GM21717 (cell line): ENCODE results near the gene DCAF17.
A peak's percentile ranks its signal among the peaks of the same experiment; 100 is the strongest.

Source experiments
- ATAC-seq: cut with Tn5 transposase; IDR thresholded peaks from one replicate; pipeline ENCODE4 v1.9.1; 2021; ENCODE audit warnings: mild to moderate bottlenecking, moderate library complexity; ENCODE audit not compliant: unreplicated experiment

Gene DCAF17, protein sequence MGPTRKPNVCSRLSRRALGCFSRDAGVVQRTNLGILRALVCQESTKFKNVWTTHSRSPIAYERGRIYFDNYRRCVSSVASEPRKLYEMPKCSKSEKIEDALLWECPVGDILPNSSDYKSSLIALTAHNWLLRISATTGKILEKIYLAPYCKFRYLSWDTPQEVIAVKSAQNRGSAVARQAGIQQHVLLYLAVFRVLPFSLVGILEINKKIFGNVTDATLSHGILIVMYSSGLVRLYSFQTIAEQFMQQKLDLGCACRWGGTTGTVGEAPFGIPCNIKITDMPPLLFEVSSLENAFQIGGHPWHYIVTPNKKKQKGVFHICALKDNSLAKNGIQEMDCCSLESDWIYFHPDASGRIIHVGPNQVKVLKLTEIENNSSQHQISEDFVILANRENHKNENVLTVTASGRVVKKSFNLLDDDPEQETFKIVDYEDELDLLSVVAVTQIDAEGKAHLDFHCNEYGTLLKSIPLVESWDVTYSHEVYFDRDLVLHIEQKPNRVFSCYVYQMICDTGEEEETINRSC

DNA sequence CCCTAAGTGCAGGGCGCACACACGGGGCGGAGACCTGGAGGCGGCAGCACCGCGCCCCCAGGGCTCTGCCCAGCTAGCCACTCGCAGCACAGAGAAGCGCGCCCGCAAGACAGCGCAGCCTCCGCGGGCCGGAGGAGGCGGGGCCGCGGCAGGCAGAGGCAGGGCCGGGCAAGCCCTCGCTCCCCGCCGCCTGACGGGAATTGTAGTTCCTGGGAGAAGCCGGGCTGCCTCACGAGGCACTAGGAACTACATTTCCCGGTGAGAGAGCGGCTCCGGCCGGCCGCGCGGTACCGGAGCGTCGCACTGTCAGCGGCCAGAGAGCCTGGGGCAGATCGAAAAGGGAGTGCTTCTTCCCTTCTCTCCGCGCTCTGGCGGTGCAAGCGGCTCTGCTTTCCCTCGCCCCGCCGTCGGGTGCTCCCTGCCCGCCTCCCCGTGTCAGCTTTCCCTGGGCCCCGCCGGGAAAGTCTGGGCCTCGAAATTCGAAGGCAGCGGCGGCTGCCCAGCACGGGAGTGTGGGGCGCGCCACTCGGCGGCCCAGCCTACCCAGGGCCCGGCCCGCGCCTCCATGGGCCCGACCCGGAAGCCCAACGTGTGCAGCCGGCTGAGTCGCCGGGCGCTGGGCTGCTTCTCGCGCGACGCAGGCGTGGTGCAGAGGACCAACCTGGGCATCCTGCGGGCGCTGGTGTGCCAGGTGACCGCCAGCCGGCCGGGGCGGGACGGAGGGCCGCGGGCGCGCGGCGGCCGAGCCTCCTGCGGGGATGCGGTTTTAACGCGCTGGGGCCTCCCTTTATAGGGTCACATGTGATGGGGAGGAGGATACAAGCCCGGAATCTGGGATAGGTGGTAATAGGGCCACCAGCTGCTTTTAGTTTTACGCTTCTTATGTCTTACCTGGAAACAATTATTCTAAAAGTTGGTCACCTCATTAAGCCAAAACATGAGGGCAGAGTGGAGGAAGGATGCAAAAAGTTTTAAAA is at the start of gene DCAF17:
Gene DCAF17, plus strand, starts transcription at position 214 of the 977 bp plus-strand sequence. Its CDS starts 352 bp downstream, at position 566.
- peak; percentile 92 for ATAC-seq

DNA sequence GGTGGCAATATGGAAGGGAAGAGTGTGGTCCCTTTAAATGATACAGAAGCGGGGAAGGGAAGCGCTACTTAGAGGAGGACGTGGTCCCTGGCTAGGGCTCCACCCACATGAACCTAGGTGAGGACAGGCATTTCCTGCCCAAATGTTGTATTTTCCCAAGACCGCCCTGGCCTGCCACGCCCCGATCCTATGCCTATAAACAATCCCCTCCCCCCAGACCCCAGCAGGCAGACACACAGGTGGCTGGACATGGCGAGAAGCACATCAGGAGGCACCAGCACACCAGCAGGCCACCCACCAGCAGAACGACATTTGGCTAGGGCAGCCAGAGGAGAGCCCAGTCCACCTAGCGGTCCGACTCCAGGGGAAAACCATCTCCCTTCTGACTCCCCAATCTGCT is 47.4 kb upstream of the DCAF17 start:
- ATAC-seq: no peak

DNA sequence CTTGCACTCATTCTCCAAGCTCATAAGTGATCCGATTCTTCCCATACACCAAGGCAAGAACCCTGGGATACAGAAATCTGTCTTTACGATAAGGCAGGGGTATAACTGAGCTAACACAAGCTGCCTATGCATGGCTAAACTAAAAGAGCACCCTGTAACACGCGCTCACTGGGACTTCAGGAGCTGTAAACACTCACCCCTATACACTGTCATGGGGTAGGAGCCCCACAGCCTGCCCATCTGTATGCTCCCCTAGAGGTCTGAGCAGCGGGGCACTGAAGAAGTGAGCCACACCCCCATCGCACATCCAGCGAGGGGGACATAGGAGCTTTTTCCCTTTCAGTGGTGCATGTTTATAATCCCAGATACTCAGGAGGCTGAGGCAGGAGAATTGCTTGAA is 47.0 kb upstream of the DCAF17 start:
- no peak for ATAC-seq

DNA sequence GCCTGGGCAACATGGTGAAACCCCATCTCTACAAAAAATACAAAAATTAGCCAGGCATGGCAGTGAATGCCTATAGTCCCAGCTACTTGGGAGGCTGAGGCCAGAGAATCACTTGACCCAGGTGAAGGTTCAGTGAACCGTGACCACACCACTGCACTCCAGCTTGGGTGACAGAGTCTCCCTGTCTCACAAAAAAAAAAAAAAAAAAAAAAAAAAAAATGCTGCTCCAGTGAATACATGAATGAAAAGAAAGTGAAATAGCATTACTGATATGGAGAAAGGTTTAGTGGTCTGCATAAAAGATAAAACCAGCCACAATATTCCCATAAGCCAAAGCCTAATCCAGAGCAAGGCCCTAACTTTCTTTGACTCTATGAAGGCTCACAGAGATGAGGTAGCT is 44.7 kb upstream of the DCAF17 start:
- ATAC-seq: no peak

DNA sequence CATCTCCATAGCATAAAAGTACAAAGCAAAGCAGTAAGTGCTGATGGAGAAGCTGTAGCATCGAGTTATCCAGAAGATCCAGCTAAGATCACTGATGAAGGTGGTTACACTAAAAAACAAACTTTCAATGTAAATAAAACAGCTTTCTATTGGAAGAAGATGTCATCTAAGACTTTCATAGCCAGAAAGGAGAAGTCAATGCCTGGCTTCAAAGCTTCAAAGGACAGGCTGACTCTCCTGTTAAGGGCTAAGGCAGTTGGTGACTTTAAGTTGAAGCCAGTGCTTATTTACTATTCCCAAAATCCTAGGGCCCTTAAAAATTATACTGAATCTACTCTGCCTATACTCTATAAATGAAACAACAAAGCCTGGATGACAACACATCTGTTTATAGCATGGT is 44.2 kb upstream of the DCAF17 start:
- no peak for ATAC-seq

DNA sequence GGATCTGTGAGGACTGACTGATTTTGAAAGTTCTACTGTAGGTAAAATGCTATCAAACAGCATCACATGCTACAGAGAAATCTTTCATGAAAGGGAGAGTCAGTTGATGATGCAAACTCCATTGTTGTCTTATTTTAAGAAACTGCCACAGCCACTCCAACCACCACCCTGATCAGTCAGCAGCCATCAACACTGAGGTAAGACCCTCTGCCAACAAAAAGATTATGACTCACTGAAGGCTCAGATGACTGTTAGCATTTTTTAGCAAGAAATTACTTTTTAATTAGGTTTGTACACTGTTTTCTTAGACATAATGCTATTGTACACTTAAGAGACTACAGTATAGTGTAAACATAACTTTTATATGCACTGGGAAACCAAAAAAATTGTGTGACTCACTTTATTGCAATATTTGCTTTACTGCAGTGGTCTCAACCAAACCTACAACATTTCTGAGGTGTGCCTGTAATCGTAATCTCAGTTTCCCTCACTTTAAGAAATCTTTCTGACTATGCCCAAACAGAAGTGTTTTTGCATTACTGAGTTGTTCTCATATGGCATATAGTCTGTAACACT is 43.0 kb upstream of the DCAF17 start:
- no peak for ATAC-seq

DNA sequence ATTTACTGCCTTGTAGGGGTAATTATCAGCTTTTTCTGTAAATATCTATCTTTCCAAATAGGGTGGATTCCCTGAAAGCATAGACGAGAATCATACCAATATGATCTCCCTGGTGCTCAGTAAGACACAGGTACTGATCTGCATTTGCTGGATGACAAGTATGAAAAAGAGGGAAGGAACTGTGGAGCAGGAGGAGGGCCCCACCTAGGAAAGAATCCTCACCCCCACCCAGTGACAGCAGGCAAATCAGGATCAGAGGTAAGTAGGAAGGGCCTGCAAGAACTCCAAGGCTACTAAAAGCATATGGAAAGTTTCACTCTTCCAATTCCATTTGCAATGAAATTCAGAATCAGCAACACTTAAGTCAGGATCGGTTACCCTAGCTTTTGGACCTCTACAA is 42.5 kb upstream of the DCAF17 start:
- no peak for ATAC-seq

DNA sequence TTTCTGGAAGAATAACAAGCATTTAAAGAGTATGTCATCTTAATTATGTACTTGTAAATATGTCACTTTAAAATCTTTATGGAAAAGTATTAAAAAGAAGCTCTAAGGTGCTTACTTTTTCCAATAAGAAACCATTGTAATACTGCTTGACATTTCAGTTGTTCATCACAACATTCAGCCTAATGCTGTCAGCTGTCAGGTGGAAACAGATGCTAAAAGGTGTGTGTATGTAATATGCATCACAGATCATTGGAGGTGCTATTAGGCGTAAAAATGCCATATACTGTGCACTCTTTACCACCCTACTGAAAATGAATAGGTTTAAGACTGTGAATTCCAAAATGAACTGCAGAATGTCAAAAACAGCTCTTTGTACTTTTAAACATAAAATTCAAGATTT is 40.5 kb upstream of the DCAF17 start:
- ATAC-seq: no peak

DNA sequence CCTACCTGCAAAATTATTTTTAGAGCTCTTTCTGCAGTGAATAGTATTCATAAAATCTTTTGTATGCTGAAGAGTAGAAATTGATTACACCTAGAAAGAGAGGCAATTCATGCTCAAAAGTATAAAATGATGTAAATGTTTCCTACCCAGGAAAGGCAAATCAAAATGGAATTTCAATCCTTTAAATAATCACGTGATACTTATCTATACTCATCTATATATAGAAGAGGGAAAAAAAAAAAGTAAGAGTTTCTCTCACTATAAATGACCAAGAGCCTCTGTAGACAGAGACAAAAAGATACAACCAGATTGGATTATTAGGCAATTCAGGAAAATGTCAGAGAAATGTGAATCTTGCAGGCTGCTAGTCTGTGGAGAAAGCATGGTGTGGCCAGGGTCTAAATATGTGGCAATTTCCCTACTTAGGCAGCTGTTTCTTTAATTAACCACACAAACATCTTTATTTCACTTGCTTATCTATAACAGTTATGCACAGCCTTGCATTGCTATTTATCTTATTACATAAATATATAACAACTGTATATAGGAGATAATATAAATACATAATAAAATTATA is 39.8 kb upstream of the DCAF17 start:
- no peak for ATAC-seq

DNA sequence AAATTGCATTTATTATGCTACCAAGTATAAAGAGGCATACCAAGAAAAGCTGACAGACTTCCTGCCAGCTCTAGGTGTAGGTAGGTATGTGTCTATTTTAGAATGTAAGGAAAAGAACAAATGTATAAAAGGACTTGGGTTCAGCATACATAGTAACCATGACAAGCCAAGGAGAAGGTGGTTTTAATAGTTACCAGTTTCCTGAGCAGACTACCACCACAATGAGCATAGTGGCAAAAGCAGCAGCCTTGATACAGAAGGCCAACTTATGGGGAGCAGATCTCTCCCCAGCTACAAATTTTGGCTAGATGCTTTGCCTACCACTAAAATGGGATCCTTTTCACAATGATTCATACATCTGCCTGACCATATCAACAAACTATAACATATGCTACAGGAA is 34.7 kb upstream of the DCAF17 start:
- ATAC-seq: no peak

DNA sequence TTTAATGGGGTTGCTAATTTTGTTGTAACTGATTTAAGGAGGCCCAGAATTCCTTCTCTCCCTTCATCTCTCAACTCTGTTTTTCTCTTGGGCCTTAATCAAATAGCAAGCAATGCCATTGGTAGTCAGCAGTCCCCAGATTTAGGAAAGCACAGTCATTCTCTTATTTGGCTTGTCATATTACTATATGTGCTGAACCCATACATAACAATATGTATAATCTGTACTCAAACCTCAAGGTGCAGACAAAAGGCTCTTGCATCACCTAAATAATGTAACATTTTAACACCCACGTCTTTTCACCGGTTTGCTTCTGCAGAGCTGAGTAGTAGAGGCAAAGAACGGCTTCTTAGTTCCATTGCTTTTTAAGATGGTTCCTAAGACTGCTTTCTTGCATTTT is 33.6 kb upstream of the DCAF17 start:
- ATAC-seq: no peak

DNA sequence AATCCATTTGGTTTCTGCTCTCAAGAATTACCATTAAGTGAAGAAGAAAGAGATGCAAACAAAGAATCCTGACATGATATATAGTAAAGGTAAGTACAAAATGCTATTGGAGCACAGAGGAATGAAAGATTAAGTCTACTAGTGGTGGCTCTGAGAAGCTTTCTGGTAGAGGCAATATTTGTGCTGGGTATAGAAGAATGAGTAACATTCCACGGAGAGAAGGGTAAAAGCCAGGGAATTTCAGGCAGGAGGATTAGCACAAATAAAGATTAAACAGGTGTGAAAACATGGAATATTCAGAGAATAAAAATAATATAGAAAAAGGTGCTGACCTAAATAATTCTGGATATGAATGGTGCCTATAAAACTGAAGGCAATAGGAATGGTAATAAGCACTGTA is 32.1 kb upstream of the DCAF17 start:
- no peak for ATAC-seq

DNA sequence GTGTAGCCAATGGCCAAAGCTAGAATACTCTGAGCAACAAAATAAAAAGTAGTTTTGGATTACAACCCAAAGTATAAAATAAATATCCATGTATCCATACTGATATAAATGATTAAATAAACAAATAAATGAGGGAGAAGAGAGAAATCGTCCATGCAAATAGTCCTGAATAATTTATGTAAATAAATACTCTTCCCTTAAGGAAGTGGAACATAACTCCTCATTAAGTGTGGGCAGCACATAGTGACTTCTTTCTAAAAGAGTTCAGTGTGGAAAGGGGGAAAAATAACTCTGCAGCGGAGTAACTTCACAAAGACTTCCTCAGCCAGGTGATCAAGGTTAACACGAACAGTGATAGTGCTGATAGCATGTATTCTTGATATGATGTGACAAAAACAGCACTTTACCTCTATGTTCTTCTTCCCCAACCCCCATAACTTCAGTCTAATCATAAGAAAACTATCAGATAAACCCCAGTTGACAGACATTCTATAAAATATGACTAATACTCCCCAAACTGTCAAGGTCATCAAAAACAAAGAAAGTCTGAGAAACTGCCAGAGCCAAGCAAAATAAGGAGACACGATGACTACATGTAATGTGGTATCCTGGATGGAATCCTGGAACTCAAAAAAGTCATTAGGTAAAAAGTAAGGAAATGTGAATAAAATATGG is 31.0 kb upstream of the DCAF17 start:
- ATAC-seq: no peak

DNA sequence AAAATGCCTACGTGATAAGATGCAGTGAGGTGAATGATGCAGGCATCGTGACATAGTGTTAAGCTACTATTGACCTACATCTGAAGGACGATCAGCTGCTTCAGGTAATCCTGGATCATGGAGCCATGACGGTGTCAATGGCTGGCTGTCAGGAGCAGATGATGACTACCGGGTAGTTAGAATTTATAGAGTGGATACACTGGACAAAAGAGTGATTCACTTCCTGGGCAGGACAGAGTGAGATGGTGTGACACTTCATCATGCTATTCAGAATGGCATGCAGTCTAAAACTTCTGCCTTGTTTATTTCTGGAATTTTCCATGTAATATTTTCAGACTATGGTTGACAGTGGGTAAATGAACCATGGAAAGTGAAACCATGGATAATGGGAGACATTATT is 29.8 kb upstream of the DCAF17 start:
- no peak for ATAC-seq

DNA sequence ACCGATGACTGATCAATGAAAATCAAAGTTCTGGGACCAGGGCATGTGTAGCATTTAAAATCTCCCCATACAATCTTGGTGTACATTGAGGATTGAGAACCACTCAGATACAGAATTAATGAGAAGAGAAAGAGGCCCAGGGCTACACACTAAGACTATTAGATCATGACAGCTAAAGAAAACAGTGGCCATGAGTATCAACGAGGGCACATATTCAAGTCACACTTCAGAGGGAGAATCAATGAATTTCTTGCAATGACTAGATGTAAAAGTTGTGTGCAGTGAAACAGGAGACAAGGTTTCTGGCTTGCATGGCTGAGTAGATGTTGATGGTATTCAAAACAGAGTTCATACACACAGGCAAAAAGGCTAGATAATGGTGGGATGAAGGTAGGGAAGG is 29.3 kb upstream of the DCAF17 start:
- ATAC-seq: no peak

DNA sequence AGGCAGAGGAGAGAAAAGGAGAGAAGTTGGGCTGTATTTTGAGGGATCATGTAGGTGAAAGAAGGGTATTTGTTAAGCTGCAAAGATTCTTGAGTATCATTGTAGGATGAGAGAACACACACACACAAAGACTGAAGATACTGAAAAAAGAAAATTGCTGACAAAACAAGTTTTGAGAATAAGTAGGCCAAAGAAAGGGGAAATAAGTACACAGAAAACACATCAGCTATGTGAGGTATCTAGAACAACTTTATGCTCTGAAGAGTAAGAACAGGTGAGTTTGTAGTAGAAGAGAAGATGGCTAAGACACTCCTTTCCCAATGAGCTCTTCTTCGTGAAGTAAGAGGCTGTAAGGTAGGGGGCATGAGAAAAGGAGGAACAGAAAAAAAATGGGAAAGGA is 28.5 kb upstream of the DCAF17 start:
- ATAC-seq: no peak

DNA sequence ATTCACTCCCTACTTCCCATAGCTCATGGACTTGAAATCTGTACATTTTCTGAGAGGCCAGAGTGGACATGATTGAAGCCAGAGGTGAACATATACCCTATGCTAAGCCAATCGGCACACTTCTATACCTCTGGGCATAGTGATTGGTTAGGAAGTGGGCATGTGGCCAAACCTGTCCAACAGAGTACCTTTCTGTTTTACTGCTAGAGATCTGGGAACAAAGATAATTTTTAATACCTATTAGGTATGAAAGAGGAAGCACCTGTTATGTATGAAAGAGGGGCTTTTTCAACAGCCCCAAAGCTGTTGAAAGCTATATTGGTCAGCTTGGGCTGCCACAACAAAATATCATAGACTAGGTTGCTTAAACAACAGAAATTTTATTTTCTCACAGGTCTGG is 28.0 kb upstream of the DCAF17 start:
- peak; percentile 42 for ATAC-seq

DNA sequence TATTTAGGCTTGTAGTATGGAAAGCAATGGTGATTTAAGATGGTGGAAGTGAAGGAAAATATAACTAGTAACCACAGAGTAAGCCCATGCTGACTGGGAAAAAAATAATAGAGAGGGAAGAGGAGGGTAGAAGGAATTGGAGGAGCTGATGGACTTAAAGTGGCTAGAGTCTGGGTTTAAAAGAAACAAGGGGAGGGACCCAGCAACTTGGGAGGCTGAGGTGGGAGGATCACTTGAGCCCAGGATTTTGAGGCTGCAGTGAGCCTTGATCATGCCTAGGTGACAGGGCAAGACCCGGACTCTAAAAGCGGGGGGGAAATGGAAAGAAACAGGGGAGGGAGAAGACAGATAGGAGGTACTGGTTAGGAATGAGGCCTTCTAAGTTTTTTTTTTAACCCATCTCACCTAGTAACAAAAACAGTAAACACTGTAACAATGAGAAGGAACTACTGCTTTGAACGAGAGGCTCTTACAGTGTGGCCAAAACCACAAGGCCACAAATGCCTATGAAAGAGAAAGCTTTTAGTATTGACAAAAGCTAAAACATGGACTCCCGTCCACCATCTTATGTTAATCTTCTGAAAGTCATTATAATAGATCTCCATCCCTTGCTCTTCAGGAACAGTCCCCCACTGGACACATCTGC is 26.9 kb upstream of the DCAF17 start:
- no peak for ATAC-seq

DNA sequence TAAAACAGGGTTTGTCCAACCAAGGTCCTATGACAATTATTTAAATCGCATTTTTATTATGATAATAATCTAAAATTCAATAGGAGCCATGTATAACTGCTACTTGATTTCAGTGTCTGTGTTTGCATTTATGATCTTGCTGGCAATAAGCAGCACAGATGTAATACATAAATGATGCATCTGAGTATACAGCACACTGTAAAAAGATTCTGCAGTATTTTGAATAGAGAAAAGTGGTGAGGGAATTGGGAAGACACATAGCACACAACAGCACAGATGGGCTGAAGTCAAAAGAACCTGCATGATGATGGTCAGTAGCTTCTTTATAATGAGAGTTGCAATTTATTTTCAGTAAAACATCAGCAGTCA is 26.4 kb upstream of the DCAF17 start:
- ATAC-seq: no peak

DNA sequence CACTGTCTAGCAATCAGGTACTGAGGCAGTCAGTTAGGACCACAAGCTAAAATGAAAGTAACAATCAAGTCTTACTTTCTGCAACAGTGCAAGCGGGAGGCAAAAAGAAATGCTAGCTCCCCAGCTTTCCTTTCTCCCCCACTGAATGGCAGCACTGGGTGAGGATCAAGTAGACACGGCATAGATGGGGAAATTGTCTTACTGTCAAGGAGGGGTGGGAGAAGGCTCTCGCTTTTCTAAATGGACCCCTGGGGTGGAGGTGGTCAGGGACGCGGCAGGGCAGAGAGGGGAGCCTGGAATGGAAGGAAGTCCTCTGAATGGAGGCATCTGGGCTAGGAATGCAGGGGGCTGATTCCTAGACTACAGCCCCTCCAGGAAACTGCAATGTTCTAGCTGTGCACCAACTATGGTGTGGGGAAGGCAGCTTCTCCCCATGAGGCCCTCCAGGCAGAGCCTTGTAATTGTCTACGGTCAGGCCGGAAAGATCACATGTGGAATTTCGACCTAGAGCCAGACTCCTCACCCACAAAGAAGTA is 24.5 kb upstream of the DCAF17 start:
- no peak for ATAC-seq
